ENCODE data around the gene ATP2B3. TPM values are rescaled to one million over a fixed set of nuclear protein-coding genes. Genes with fewer than 3 reads are reported as not detected.

Gene ATP2B3
- total and polyA plus RNA-seq, 2 experiments from 2014 or later = 0.17 TPM; not detected in 1

DNA sequence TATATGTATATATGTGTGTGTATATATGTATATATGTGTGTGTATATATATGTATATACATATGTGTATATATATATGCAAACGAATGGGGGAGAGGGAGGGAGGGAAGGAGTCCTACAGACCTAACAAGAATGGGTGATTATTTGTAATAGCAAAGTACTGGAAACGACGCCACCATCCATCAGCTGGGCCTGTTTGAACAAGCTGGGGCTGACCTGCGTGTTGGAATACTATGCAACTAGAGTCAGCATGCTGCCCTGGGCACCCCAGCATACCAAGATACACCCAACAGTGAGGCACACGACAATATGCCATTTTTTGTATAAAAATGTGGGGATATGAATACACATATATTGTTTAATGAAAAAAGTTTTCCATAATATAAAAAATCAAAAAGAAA lies 103.1 kb downstream of the ATP2B3 start:
- H3F3A ChIP-seq (replicated peaks; ENCODE audit: low read depth) = no peaks in the 10 kb centered on the region
- Mint-ChIP-seq H3K27me3 (ENCODE audit: insufficient read depth, low read depth, poor library complexity) (peaks cover 8% of the 10 kb centered on the region), H3K9me3 (no peaks in the 10 kb centered on the region), H3K4me1 (peaks cover 2% of the 10 kb centered on the region; the same call in 1 of the 3 replicates), H3K27ac (no peak overlapping the region), H3K4me3 (no peak overlapping the region), H3K36me3 (ENCODE audit: low read depth) (no peaks in the 10 kb centered on the region)
- H3K36me3 ChIP-seq (ENCODE audit: insufficient read depth) = no peaks in the 10 kb centered on the region
- H3K4me2 ChIP-seq = no peak overlapping the region
- H3K27me3 ChIP-seq (ENCODE audit: insufficient read depth) = no peaks in the 10 kb centered on the region; the same call in 1 of the 2 replicates
- H3K9me2 ChIP-seq (ENCODE audit: insufficient read depth) = no peaks in the 10 kb centered on the region
- no peak overlapping the region for H2AFZ ChIP-seq
- DNase-seq (ENCODE audit: low spot score) (no peak), ATAC-seq (no peak)
- no peaks in the 10 kb centered on the region for H3K79me2 ChIP-seq (replicated peaks; ENCODE audit: insufficient read depth)
- no peak overlapping the region for H3K4me3 ChIP-seq
- H3K27ac ChIP-seq (ENCODE audit: low read depth) = no peak overlapping the region
- TF ChIP-seq ZNF114 (CRISPR knock-in tag; IDR thresholded peaks at IDR 0.05) (no peak), JUNB (IDR thresholded peaks at IDR 0.05; ENCODE audit: unreplicated experiment) (no peak), POLR2AphosphoS5 (IDR thresholded peaks at IDR 0.05; ENCODE audit: low read depth) (no peak), NANOG (IDR thresholded peaks at IDR 0.05; ENCODE audit: borderline replicate concordance) (no peak), ETS1 (IDR thresholded peaks at IDR 0.05) (no peak), REST (IDR thresholded peaks at IDR 0.05; ENCODE audit: unreplicated experiment) (no peak), CREB1 (CRISPR knock-in tag; IDR thresholded peaks at IDR 0.05; ENCODE audit: low read depth) (no peak)
- TF ChIP-seq, protein P1, sequence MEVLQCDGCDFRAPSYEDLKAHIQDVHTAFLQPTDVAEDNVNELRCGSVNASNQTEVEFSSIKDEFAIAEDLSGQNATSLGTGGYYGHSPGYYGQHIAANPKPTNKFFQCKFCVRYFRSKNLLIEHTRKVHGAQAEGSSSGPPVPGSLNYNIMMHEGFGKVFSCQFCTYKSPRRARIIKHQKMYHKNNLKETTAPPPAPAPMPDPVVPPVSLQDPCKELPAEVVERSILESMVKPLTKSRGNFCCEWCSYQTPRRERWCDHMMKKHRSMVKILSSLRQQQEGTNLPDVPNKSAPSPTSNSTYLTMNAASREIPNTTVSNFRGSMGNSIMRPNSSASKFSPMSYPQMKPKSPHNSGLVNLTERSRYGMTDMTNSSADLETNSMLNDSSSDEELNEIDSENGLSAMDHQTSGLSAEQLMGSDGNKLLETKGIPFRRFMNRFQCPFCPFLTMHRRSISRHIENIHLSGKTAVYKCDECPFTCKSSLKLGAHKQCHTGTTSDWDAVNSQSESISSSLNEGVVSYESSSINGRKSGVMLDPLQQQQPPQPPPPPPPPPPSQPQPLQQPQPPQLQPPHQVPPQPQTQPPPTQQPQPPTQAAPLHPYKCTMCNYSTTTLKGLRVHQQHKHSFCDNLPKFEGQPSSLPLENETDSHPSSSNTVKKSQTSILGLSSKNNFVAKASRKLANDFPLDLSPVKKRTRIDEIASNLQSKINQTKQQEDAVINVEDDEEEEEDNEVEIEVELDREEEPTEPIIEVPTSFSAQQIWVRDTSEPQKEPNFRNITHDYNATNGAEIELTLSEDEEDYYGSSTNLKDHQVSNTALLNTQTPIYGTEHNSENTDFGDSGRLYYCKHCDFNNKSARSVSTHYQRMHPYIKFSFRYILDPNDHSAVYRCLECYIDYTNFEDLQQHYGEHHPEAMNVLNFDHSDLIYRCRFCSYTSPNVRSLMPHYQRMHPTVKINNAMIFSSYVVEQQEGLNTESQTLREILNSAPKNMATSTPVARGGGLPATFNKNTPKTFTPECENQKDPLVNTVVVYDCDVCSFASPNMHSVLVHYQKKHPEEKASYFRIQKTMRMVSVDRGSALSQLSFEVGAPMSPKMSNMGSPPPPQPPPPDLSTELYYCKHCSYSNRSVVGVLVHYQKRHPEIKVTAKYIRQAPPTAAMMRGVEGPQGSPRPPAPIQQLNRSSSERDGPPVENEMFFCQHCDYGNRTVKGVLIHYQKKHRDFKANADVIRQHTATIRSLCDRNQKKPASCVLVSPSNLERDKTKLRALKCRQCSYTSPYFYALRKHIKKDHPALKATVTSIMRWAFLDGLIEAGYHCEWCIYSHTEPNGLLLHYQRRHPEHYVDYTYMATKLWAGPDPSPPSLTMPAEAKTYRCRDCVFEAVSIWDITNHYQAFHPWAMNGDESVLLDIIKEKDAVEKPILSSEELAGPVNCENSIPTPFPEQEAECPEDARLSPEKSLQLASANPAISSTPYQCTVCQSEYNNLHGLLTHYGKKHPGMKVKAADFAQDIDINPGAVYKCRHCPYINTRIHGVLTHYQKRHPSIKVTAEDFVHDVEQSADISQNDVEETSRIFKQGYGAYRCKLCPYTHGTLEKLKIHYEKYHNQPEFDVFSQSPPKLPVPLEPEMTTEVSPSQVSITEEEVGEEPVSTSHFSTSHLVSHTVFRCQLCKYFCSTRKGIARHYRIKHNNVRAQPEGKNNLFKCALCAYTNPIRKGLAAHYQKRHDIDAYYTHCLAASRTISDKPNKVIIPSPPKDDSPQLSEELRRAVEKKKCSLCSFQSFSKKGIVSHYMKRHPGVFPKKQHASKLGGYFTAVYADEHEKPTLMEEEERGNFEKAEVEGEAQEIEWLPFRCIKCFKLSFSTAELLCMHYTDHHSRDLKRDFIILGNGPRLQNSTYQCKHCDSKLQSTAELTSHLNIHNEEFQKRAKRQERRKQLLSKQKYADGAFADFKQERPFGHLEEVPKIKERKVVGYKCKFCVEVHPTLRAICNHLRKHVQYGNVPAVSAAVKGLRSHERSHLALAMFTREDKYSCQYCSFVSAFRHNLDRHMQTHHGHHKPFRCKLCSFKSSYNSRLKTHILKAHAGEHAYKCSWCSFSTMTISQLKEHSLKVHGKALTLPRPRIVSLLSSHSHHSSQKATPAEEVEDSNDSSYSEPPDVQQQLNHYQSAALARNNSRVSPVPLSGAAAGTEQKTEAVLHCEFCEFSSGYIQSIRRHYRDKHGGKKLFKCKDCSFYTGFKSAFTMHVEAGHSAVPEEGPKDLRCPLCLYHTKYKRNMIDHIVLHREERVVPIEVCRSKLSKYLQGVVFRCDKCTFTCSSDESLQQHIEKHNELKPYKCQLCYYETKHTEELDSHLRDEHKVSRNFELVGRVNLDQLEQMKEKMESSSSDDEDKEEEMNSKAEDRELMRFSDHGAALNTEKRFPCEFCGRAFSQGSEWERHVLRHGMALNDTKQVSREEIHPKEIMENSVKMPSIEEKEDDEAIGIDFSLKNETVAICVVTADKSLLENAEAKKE (CRISPR knock-in tag; IDR thresholded peaks at IDR 0.05) = no peak
- no peaks in the 10 kb centered on the region for H3K4me1 ChIP-seq (ENCODE audit: insufficient read depth)
- H4K20me1 ChIP-seq (replicated peaks; ENCODE audit: insufficient read depth) = no peaks in the 10 kb centered on the region

Measured in GM23338 (cell line).